ENCODE data around the gene PRIM2.
"Not testable (repeated sequence)": the region's sequence is repeated elsewhere in the genome, so short reads cannot be mapped to it uniquely, and the experiment has no call there.

PRIM2 gene

GRCh38 chr6:57660940-57661339, 343.5 kb downstream of the PRIM2 start:
- H3K4me3 ChIP-seq (ENCODE audit: low read length): not testable (repeated sequence)

- not testable (repeated sequence) for H3K4me3 ChIP-seq (ENCODE audit: low read length)
Measured at GRCh38 chr6:57668108-57668507, 350.7 kb downstream of the PRIM2 start.

GRCh38 chr6:57671237-57671636, 353.8 kb downstream of the PRIM2 start:
- H3K4me3 ChIP-seq (ENCODE audit: low read length): not testable (repeated sequence)

- not testable (repeated sequence) for H3K4me3 ChIP-seq (ENCODE audit: low read length)
Measured at GRCh38 chr6:57671937-57672627, 354.7 kb downstream of the PRIM2 start.

- not testable (repeated sequence) for H3K4me3 ChIP-seq (ENCODE audit: low read length)
Measured at GRCh38 chr6:57673281-57673680, 355.9 kb downstream of the PRIM2 start.

- H3K4me3 ChIP-seq (ENCODE audit: low read length): not testable (repeated sequence)
Measured at GRCh38 chr6:57675386-57675785, 358.0 kb downstream of the PRIM2 start.

GRCh38 chr6:57696382-57696781, 379.0 kb downstream of the PRIM2 start:
- H3K4me3 ChIP-seq (ENCODE audit: low read length): not testable (repeated sequence)
